ENCODE results near the gene ITGA7.

GRCh38 chr12:55715169-55715764 is 7.6 kb upstream of the ITGA7 start:
- TF ChIP-seq FOXK2 (IDR thresholded peaks at IDR 0.05) (no peak), HDGF (IDR thresholded peaks at IDR 0.05; ENCODE audit: borderline replicate concordance) (no peak)

Data from HEK293T (cell line).